Esophagus (tissue), 2 donors: Measurements from ENCODE around the gene SEMA3G. TPM values are rescaled to one million over a fixed set of nuclear protein-coding genes. Genes with fewer than 3 reads are reported as not detected.

Experiments used
- H3K27ac ChIP-seq, 2 donors: one replicate each; pipeline ENCODE4 v1.5.1; 2013; ENCODE audit warnings: low read depth in 2 of 2, mild to moderate bottlenecking in 2 of 2, inconsistent platforms in 1 of 2, low read length in 1 of 2, moderate library complexity in 1 of 2
- H3K27me3 ChIP-seq, 2 donors: one replicate each; pipeline ENCODE4 v1.6.1; 2013; ENCODE audit warnings: low read length in 2 of 2, control low read depth in 1 of 2, mild to moderate bottlenecking in 1 of 2; ENCODE audit not compliant: insufficient read depth in 2 of 2, control insufficient read depth in 1 of 2
- H3K36me3 ChIP-seq, 2 donors: one replicate each; pipeline ENCODE4 v1.6.1; 2013; ENCODE audit warnings: low read length in 1 of 2; ENCODE audit not compliant: control insufficient read depth in 2 of 2, insufficient read depth in 2 of 2
- H3K4me1 ChIP-seq, 2 donors: one replicate each; pipeline ENCODE4 v1.6.1; 2013; ENCODE audit warnings: low read length in 1 of 2; ENCODE audit not compliant: control insufficient read depth in 2 of 2, insufficient read depth in 2 of 2
- H3K4me3 ChIP-seq, 2 donors: one replicate each; pipeline ENCODE4 v1.5.1; 2013; ENCODE audit warnings: low read length in 2 of 2, mild to moderate bottlenecking in 2 of 2, low read depth in 1 of 2, moderate library complexity in 1 of 2
- H3K9me3 ChIP-seq, 2 donors: one replicate each; pipeline ENCODE4 v1.6.1; 2013; ENCODE audit warnings: mild to moderate bottlenecking in 2 of 2, low read depth in 1 of 2, low read length in 1 of 2, moderate library complexity in 1 of 2; ENCODE audit not compliant: control insufficient read depth in 2 of 2, insufficient read depth in 1 of 2
- WGBS, 2 donors: extraction: QIAGEN DNeasy Blood & Tissue Kit; methylation state at CpG; one replicate each; pipeline ENCODE4 v1.1.7; 2013; 5-methylcytosine and 5-hydroxymethylcytosine counted together
- polyA plus RNA-seq, 2 donors: library from polyadenylated mRNA; stranded (reverse); fragments of 200-250 nt; gene quantifications; one replicate each; pipeline ENCODE4 v1.2.3, GENCODE V29; 2013
- donor health status: healthy with polysubstance abuse.
- donor health status: Bipolar disorder and iron deficiency.

SEMA3G gene
- polyA plus RNA-seq, 2 donors: 1.3 to 1.7 TPM

DNA sequence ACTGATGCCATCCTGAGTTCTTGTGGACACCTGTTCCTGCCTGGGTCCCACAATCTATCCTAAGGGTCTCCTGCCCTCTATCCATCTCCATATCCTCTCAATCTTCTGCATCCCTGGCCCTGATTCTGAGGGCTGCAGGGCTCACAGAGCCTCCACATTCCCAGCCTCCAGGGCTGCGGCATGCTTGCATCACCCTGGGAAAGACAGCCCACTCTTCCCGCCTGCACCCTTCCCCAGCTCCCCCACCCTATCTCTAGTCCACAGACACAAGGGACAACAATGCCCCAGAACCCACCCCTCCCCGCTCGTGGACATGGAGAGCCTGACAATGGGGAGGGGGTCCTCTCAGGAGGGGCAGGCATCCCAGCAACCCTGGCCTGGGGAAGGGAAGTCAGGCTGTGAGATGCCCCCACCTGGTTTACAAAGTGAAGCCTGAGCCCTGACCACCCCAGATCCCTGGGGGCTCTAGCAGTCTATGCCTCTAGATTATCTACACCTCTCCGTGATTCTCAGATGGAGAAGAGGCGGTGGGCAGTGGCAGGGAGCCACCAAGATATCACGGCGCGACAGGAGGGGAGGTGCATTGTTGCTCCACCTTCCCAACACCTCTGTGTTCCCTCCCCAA lies 10.3 kb downstream of the SEMA3G start:
- Histone ChIP-seq H3K4me3 (no peak overlapping the region), H3K9me3 (no peaks in the 10 kb centered on the region), H3K36me3 (no peaks in the 10 kb centered on the region), H3K27me3 (no peaks in the 10 kb centered on the region), H3K4me1 (peaks cover 0 to 13% of the 10 kb centered on the region in 2 donors), H3K27ac (no peak overlapping the region)
- 88 to 94% methylated on average over 9 of the region's 9 CpGs for WGBS, 2 donors

DNA sequence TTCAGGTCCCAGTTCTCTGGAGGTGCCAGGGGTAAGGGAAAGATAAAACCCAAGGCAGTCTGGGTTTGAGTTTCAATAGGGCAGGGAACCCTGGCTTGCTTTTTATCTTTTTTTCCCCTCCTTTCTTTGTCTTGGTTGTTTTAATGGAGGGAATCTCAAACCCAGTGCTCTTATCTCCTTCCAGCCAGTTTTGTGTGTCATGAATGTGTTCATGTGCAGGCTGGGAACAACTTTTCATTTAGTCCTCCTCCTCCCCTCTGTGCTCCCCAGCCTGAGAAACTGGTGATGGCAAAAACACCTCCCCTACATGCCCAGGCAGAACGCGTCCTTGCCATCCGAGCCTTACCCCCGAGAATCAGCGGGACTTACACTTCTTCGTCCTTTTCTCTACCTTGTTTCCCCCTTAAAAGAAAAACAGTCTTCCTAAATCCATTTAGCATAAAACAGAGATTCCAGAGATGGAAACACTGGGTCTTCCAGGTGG lies 10.9 kb downstream of the SEMA3G start:
- H3K9me3 ChIP-seq: no peaks in the 10 kb centered on the region
- 52 to 57% methylated on average over 6 of the region's 6 CpGs for WGBS, 2 donors
- H3K36me3 ChIP-seq: no peaks in the 10 kb centered on the region
- H3K4me1 ChIP-seq: peaks cover 0 to 13% of the 10 kb centered on the region in 2 donors
- H3K4me3 ChIP-seq: no peak overlapping the region
- H3K27me3 ChIP-seq: no peaks in the 10 kb centered on the region
- no peak overlapping the region for H3K27ac ChIP-seq

DNA sequence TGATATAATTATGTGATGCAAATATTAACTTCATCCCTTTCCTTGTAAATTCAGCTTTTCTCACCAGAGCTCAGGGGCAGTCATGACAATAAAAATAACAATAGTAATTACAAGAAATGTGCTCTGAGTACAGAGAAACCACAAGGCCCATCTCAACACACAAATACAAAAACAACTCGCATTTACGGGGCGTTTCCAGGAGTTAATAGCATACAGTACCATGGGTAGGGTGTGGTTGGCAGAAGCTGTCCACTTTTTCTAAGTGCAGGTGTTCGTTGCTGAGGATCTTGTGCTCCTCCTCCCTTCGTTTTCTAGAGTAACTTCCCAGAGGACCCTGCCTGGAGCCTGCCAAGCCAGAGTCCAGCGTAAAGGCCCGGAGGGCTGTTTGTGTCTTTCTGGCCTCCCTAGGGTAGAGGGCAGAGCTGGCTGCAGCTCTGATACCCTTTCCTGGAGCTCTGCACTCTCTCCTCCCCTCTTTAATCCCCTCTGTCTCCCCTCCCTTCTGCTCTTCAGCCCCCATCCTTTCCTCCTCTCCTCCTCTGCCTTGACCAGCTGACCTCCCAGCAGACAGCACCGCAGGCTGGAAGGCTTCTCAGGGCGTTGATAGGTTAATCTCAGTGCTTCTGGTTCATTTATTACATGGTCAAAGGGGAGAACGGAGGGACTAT lies 11.4 kb downstream of the SEMA3G start:
- Histone ChIP-seq H3K9me3 (no peaks in the 10 kb centered on the region), H3K4me1 (peaks cover 0 to 14% of the 10 kb centered on the region in 2 donors), H3K27ac (peak overlapping the region in 1 of 2 donors; percentile 16), H3K36me3 (no peaks in the 10 kb centered on the region), H3K4me3 (no peak overlapping the region), H3K27me3 (no peaks in the 10 kb centered on the region)
- 43 to 50% methylated on average over 10 of the region's 10 CpGs for WGBS, 2 donors

DNA sequence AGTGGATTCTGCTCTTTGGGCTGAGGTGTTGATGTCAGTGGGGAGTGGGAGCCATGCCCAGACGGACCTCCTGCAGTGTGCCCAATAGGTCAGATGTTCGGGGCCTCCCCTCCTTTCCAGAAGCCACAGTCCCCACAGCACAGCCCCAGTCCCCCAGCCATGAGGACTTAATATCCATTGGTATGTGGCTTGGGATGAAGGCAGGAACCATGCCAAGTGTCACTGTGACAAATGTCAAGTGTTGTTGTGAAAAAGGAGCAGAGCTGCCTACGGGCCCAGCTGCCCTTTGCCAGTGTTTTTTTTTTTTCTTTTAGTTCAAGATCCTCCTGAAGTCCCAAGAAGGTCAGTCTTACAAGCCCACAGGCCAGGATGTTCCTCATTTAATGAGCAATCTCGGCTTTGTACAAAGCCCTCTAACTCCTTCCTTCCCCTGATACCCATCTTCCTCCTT lies 12.2 kb downstream of the SEMA3G start:
- Histone ChIP-seq H3K9me3 (no peaks in the 10 kb centered on the region), H3K27me3 (no peaks in the 10 kb centered on the region), H3K4me1 (peaks cover 0 to 10% of the 10 kb centered on the region in 2 donors), H3K4me3 (no peak overlapping the region), H3K36me3 (no peaks in the 10 kb centered on the region), H3K27ac (no peak overlapping the region)
- 71 to 74% methylated on average over 4 of the region's 4 CpGs for WGBS, 2 donors

DNA sequence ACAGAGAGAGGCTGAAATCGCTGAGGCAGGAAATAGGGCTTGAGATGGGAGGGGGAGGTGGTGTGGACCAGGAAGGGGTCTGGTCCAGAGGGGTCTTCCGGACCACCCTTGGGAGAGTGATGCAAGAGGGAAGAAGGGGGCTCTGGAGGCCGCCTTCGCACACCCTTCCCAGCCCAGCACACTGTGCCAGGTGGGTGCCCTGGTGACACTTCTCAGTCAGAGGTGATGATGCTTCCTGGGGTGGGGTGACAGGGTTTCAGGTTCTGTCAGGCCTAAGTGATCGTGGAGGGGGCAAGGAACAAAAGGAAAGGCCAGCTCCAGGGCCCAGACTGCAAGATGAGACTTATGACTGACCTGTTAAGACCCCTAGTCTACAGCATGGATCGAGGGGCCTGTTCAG lies 12.7 kb downstream of the SEMA3G start:
- Histone ChIP-seq H3K36me3 (no peaks in the 10 kb centered on the region), H3K9me3 (no peaks in the 10 kb centered on the region), H3K27me3 (no peaks in the 10 kb centered on the region), H3K27ac (no peak overlapping the region), H3K4me1 (peaks cover 0 to 5% of the 10 kb centered on the region in 2 donors), H3K4me3 (no peak overlapping the region)
- 79 to 80% methylated on average over 6 of the region's 6 CpGs for WGBS, 2 donors

DNA sequence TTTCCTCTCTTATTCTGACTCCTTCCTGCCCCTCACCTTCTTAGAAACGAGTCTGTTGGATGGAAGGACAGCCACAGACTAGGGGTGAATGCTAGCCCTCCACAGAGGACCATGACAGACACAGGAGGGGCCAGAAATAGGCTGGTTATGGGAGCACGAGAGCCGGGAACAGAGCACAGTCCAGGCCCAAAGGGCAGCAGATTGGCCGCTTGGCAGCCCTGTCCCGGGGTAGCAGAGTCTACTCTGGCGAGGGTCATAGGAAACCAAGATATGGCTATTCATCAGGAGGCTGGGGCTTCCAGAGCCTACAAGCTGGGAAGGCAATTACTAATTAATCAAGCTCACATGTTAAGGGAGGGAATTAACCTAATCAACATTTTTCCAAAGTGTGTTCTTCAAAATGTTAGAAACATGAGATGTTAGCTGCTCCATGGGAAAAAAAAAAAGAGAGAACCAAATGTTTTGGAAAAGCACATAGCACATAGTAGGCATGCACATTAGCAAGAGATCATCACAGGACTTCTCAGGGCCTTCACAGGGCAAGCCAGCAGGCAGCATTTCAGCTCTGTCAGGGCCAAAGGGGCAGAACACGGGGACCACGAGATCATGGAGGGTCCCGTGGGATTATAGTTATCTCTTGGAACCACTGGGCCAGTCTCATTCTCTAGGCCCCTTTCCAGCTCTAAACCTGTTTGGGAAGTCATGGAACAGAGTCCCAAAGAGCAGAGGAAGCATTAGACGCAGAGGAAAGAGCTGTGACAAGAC lies 13.3 kb downstream of the SEMA3G start:
- no peak overlapping the region for H3K27ac ChIP-seq
- WGBS, 2 donors: 70 to 76% methylated on average over 10 of the region's 10 CpGs
- H3K4me1 ChIP-seq: peaks cover 0 to 5% of the 10 kb centered on the region in 2 donors

DNA sequence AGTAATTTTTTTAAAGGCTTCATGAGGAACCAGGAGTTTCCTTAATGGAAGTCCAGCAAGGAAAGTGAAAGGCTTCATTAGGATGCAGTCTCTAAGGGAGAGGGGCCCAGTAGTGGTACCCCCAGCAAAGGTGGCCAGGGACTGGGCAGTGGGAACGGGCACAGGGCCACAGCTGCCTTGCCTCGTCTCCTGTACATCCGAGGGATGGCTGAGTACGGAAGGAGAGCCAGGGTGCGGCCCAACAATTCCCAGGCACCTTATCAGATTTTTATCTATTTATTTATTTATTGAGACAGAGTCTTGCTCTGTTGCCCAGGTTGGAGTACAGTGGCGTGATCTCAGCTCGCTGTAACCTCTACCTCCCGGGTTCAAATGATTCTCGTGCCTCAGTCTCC lies 14.5 kb downstream of the SEMA3G start:
- Histone ChIP-seq H3K9me3 (no peaks in the 10 kb centered on the region), H3K4me3 (no peak overlapping the region), H3K4me1 (peaks cover 0 to 5% of the 10 kb centered on the region in 2 donors), H3K27ac (no peak overlapping the region), H3K27me3 (no peaks in the 10 kb centered on the region), H3K36me3 (no peaks in the 10 kb centered on the region)
- 85 to 96% methylated on average over 9 of the region's 9 CpGs for WGBS, 2 donors

More for the DNA sequence above, 13.3 kb downstream of the SEMA3G start:
- Histone ChIP-seq H3K36me3 (no peaks in the 10 kb centered on the region), H3K27me3 (no peaks in the 10 kb centered on the region), H3K9me3 (no peaks in the 10 kb centered on the region), H3K4me3 (no peak overlapping the region)

DNA sequence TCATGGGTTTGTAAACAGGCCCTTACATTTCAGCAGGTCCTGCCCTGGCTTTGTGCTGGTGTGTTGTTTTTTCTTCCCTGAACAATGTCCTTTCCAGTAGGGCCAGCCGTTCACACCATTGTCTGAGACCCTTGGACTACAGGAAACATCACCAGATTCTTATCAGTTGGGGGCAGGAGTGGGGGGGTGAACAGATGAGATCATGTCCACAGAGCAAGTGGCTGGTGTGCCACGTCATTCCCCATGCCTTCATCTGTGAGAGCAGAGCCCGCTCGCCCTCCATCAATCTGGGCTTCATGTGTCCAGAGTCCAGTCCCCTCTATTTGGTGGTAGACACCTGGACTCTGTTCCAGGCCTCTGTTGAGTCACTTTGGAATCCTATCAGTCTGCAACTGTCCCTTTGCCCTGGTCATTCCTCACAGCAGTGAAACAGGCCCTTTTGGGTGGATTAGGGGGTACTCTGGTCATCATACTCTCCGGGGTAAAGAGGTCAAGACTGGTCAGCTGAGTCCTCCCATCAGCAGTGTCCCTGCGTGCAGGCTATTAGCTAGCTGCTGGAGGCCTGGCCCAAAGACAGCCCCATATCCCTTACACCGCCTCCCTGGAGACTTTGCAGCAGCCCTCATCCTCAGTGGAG lies 15.0 kb downstream of the SEMA3G start:
- 80 to 86% methylated on average over 7 of the region's 7 CpGs for WGBS, 2 donors
- Histone ChIP-seq H3K36me3 (no peaks in the 10 kb centered on the region), H3K27ac (no peak overlapping the region), H3K9me3 (no peaks in the 10 kb centered on the region), H3K4me1 (peaks cover 0 to 5% of the 10 kb centered on the region in 2 donors), H3K4me3 (no peak overlapping the region), H3K27me3 (no peaks in the 10 kb centered on the region)

DNA sequence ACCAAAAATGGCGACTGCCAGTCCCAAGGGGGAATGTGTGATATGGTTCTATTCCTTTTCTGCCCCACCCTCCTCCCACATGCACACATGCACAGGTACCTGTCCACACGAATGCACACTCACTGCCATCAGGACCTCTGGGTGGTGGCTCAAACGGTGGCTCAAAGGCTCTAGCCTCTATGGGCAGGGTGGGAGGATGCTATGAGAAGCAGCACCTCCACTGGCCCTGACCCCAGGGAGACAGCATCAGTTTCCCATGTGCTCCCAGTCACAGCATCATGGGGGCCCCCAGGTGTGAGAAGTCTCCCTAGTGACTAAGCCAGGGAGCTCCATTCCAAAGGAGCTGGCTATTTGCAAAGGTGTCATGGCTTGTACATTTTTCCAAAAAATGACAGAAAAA lies 15.9 kb downstream of the SEMA3G start:
- H3K9me3 ChIP-seq: no peaks in the 10 kb centered on the region
- WGBS, 2 donors: 43 to 52% methylated on average over 3 of the region's 3 CpGs
- H3K27me3 ChIP-seq: no peaks in the 10 kb centered on the region
- H3K4me1 ChIP-seq: peaks cover 0 to 5% of the 10 kb centered on the region in 2 donors
- H3K4me3 ChIP-seq: no peak overlapping the region
- no peak overlapping the region for H3K27ac ChIP-seq
- no peaks in the 10 kb centered on the region for H3K36me3 ChIP-seq
